Esophagus (tissue), 2 donors: ENCODE data around the gene ELF1. TPM values are rescaled to one million over a fixed set of nuclear protein-coding genes. Genes with fewer than 3 reads are reported as not detected.
A peak's percentile ranks its signal among the peaks of the same experiment; 100 is the strongest.

Experiments
- H3K27ac ChIP-seq, 2 donors: one replicate each; pipeline ENCODE4 v1.5.1; 2013; ENCODE audit warnings: low read depth in 2 of 2, mild to moderate bottlenecking in 2 of 2, inconsistent platforms in 1 of 2, low read length in 1 of 2, moderate library complexity in 1 of 2
- H3K27me3 ChIP-seq, 2 donors: one replicate each; pipeline ENCODE4 v1.6.1; 2013; ENCODE audit warnings: low read length in 2 of 2, control low read depth in 1 of 2, mild to moderate bottlenecking in 1 of 2; ENCODE audit not compliant: insufficient read depth in 2 of 2, control insufficient read depth in 1 of 2
- H3K36me3 ChIP-seq, 2 donors: one replicate each; pipeline ENCODE4 v1.6.1; 2013; ENCODE audit warnings: low read length in 1 of 2; ENCODE audit not compliant: control insufficient read depth in 2 of 2, insufficient read depth in 2 of 2
- H3K4me1 ChIP-seq, 2 donors: one replicate each; pipeline ENCODE4 v1.6.1; 2013; ENCODE audit warnings: low read length in 1 of 2; ENCODE audit not compliant: control insufficient read depth in 2 of 2, insufficient read depth in 2 of 2
- H3K4me3 ChIP-seq, 2 donors: one replicate each; pipeline ENCODE4 v1.5.1; 2013; ENCODE audit warnings: low read length in 2 of 2, mild to moderate bottlenecking in 2 of 2, low read depth in 1 of 2, moderate library complexity in 1 of 2
- H3K9me3 ChIP-seq, 2 donors: one replicate each; pipeline ENCODE4 v1.6.1; 2013; ENCODE audit warnings: mild to moderate bottlenecking in 2 of 2, low read depth in 1 of 2, low read length in 1 of 2, moderate library complexity in 1 of 2; ENCODE audit not compliant: control insufficient read depth in 2 of 2, insufficient read depth in 1 of 2
- WGBS, 2 donors: extraction: QIAGEN DNeasy Blood & Tissue Kit; methylation state at CpG; one replicate each; pipeline ENCODE4 v1.1.7; 2013; 5-methylcytosine and 5-hydroxymethylcytosine counted together
- polyA plus RNA-seq, 2 donors: library from polyadenylated mRNA; stranded (reverse); fragments of 200-250 nt; gene quantifications; one replicate each; pipeline ENCODE4 v1.2.3, GENCODE V29; 2013
- donor health status: healthy with polysubstance abuse.
- donor health status: Bipolar disorder and iron deficiency.

ELF1 gene
- polyA plus RNA-seq, 2 donors: 12.1 to 34.0 TPM

DNA sequence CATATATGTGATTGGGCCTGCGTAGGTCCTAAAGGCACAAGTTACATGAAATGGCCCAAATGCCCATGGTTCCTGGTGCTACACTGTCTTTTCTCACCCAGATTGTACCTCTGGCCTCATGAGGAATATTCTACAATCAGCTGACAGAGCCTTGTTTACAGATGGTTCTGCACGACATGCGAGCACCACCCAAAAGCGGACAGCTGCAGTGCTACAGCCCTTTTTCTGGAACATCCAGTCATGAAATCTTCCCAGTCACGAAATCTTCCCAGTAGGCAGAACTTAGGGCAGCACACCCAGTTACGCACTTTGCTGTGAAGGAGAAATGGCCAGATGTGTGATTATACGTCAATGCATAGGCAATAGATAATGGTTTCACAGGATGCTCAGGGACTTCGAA lies 7.7 kb upstream of the ELF1 start:
- WGBS, 2 donors: 95 to 97% methylated on average over 8 of the region's 8 CpGs
- H3K9me3 ChIP-seq: no peaks in the 10 kb centered on the region
- H3K4me3 ChIP-seq: no peak overlapping the region
- H3K27me3 ChIP-seq: no peaks in the 10 kb centered on the region
- H3K27ac ChIP-seq: no peak overlapping the region
- peaks cover 0 to 8% of the 10 kb centered on the region in 2 donors for H3K4me1 ChIP-seq
- peaks cover 0 to 3% of the 10 kb centered on the region in 2 donors for H3K36me3 ChIP-seq

DNA sequence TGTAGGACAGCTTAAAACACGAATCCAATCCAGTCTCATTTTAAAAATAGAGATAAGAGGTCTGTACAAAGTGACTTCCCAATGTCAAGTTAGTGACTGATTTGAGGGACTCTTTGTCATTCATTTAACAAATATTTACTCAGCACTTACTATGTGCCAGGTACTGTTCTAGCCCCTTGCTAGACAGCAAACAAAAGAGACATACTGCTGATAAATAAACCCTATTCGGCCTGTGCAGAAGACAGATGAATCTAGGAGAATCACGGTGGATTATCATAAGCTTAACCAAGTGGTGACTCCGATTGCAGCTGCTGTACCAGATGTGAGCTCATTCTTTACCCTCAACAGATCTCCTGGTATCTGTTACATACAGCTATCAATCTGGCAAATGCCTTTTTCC lies 6.4 kb upstream of the ELF1 start:
- peaks cover 0 to 8% of the 10 kb centered on the region in 2 donors for H3K4me1 ChIP-seq
- no peaks in the 10 kb centered on the region for H3K9me3 ChIP-seq
- peaks cover 0 to 3% of the 10 kb centered on the region in 2 donors for H3K36me3 ChIP-seq
- no peaks in the 10 kb centered on the region for H3K27me3 ChIP-seq
- WGBS, 2 donors: 53 to 63% methylated on average over 4 of the region's 4 CpGs
- no peak overlapping the region for H3K27ac ChIP-seq
- H3K4me3 ChIP-seq: no peak overlapping the region

DNA sequence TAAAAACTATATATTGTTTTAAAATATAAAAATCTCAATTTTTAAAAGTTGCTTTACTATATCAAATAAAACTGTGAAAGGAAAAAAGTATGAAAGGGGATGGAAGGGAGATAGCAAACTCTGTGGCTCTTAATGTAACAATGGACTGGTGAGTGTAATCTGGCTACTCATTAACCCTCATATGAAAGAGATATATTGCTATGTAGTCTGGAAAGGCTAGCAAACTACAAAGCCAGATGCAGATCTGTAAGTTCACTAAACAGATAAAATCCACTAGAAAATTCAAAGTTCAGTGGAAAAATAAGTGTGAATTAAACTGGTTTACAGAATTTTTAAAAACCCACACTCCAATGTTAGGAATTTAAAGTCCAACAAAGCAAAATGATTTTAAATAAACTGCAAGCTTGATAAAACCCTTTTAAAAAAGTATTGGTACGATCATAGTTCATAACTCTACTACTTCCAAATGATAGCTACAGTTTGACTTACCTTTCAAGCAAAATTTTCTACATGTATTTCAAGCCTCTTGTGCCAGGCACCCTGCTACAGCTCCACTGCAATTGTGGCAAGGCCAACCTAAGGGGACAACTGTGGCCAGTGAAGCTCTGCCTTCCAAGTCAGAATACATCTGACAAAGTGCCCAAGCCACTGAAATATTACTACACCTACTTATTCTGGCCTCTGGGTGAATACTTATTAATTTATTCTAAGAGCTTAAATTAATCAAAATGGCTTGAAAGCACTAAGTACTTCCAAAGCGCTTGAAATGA lies 647 bp upstream of the ELF1 start:
- Histone ChIP-seq H3K27ac (peak overlapping the region; percentile 78 to 79), H3K27me3 (no peaks in the 10 kb centered on the region), H3K4me3 (peak overlapping the region in 1 of 2 donors; percentile 71), H3K9me3 (no peaks in the 10 kb centered on the region), H3K4me1 (peaks cover 0 to 2% of the 10 kb centered on the region in 2 donors), H3K36me3 (no peaks in the 10 kb centered on the region)
- 52 to 70% methylated on average over 2 of the region's 2 CpGs for WGBS, 2 donors

DNA sequence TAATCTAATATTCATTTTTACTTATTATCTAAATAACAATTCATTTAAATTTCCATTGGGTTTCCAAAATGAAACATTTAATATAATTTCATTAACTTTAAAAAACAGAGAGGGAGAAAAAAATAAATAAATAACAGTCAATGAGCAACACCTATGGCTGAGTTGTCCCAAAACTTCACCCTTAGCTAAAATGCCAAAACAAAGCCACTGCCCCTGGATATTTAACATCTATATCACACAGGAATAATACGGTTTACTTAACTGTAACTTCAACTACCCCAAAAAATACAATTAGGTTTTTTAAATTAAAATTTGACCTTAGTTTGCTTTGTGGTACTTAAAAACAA lies 541 bp downstream of the ELF1 start:
- Histone ChIP-seq H3K27ac (peak overlapping the region; percentile 2 to 87), H3K4me1 (peaks cover 0 to 2% of the 10 kb centered on the region in 2 donors), H3K4me3 (peak overlapping the region in 1 of 2 donors; percentile 71), H3K27me3 (no peaks in the 10 kb centered on the region), H3K9me3 (no peaks in the 10 kb centered on the region), H3K36me3 (no peaks in the 10 kb centered on the region)
- 41 to 42% methylated on average over 1 of the region's 1 CpG for WGBS, 2 donors

DNA sequence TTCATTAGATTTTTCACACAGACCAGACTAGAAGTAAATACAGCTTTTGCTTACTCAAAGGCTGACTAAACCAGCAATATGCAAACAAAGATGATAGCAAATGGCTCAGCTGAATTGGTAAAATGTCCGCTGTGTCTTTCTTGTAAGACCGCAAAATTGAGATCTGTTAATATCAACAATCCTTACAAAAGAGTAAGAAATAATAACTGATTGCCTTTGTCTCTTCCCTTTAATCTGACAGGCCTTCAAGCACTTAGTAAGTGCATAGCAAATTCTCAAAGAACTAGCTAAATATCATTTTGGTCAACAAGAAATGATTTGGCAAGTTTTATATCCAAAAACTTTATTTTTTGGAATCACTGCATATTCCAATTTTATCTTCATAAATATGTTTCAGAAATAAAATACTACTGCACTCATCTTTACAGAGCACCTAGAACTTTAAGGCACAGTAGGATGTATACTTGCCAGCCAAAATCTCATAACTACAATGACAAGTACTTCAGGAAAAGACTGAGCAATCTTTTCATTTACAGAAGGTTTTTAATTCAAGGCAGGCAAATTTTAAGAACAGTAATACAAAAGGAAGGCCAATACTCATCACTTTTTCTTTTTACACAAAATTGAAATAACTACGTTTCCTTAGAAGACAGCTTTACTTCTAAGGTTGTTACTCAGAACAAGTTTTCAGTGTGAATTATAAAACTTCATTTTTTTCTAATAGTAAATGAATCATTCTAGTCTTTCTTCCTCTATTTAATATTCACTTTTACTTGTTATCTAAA lies 1.1 kb downstream of the ELF1 start:
- WGBS, 2 donors: 29 to 37% methylated on average over 3 of the region's 3 CpGs
- H3K9me3 ChIP-seq: no peaks in the 10 kb centered on the region
- H3K36me3 ChIP-seq: no peaks in the 10 kb centered on the region
- H3K27me3 ChIP-seq: no peaks in the 10 kb centered on the region
- H3K4me3 ChIP-seq: peak overlapping the region in 1 of 2 donors; percentile 67
- H3K4me1 ChIP-seq: peaks cover 0 to 2% of the 10 kb centered on the region in 2 donors
- peak overlapping the region in 1 of 2 donors; percentile 39 for H3K27ac ChIP-seq

DNA sequence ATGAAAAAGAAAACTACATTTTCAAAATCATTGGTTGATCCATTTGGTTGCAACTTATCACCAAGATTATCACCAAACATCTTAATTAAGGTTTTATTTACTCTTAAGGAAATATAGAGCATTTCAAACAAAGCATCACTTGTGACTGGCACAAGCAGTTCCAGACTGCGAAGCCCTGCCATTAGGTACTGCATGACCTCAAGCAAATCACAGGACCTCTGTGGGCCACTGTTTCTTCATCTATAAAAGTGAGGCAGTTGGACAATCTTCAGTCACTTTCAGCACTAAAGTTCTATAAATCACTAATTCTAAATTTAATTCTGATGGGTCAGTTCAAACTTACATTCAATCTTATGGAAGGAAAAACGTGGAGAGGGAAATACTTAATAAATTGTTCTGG lies 2.0 kb downstream of the ELF1 start:
- peaks cover 0 to 2% of the 10 kb centered on the region in 2 donors for H3K4me1 ChIP-seq

DNA sequence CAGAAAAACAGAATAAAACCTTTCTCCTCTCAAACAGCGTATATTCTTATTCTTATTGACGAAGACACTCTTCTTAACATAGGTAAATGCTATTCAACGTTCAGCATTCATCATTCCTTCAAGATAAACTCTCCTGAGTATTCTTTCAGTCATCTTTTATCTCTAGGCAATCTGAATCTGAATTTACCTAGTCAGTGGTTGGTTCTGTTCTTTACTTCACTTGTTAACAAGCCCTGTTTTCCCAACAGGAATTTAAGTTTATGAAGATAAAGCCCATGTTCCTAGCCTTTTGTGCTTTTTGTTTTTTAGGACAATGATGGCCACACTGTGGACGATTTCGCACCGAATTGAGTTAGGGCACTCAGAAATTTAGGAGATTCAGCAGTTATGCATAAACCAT lies 3.2 kb downstream of the ELF1 start:
- Histone ChIP-seq H3K4me1 (peaks cover 0 to 2% of the 10 kb centered on the region in 2 donors), H3K27me3 (no peaks in the 10 kb centered on the region), H3K4me3 (no peak overlapping the region), H3K36me3 (no peaks in the 10 kb centered on the region), H3K27ac (no peak overlapping the region), H3K9me3 (no peaks in the 10 kb centered on the region)
- WGBS, 2 donors: 75 to 76% methylated on average over 6 of the region's 6 CpGs

More for the DNA sequence above, 2.0 kb downstream of the ELF1 start:
- Histone ChIP-seq H3K36me3 (no peaks in the 10 kb centered on the region), H3K4me3 (peak overlapping the region; percentile 2 to 67), H3K27me3 (no peaks in the 10 kb centered on the region), H3K9me3 (no peaks in the 10 kb centered on the region), H3K27ac (peak overlapping the region in 1 of 2 donors; percentile 7)
- 25 to 37% methylated on average over 2 of the region's 2 CpGs for WGBS, 2 donors

DNA sequence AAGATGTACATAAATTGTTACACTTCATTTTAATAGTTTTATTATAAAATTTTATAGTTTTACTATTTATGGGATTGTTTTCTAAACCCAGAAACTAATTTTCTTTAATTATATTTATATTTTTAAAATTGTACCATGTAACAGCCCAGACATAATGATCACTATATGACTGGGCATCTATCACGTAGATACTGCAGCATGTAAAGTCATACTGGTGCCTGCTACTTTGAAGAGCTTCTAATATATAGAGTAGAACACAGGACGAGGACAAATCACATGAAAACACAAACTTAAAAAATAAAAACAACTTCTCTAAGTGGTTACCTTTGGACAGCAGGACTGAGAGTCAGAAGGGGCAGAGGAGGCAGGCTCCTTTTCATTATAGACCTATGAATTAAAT lies 5.3 kb downstream of the ELF1 start:
- Histone ChIP-seq H3K4me1 (no peaks in the 10 kb centered on the region), H3K9me3 (no peaks in the 10 kb centered on the region), H3K36me3 (no peaks in the 10 kb centered on the region), H3K27ac (no peak overlapping the region), H3K4me3 (no peak overlapping the region), H3K27me3 (no peaks in the 10 kb centered on the region)
- WGBS, 2 donors: 71 to 74% methylated on average over 2 of the region's 2 CpGs

DNA sequence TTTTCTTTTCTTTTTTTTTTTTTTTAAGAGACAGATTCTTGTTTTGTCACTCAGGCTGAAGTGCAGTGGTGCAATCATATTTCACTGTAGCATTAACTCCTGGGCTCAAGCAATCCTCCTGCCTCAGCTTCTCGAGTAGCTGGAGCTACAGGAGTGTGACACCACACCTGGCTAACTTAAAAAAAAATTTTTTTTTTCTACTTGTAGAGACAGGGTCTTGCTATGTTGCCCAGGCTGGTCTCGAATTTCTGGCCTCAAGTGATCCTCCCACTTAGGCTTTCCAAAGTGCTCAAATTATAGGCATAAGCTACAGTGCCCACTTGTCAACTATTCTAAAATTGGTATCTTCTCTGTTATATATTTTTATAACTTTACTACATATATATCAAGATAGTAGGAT lies 6.6 kb downstream of the ELF1 start:
- Histone ChIP-seq H3K9me3 (no peaks in the 10 kb centered on the region), H3K4me3 (no peak overlapping the region), H3K27ac (no peak overlapping the region), H3K27me3 (no peaks in the 10 kb centered on the region), H3K4me1 (no peaks in the 10 kb centered on the region), H3K36me3 (no peaks in the 10 kb centered on the region)
- 67 to 82% methylated on average over 2 of the region's 2 CpGs for WGBS, 2 donors
